HEK293T (cell line): ENCODE data around the gene CEP95.
"Not testable (repeated sequence)": the region's sequence is repeated elsewhere in the genome, so short reads cannot be mapped to it uniquely, and the experiment has no call there.

Source experiments
- BHLHE40 ChIP-seq: fragments of 450-650 bp; IDR thresholded peaks from 2 replicates; pipeline ENCODE4 v1.6.1; 2016; ENCODE audit warnings: mild to moderate bottlenecking, moderate library complexity, borderline replicate concordance
- FOXA1 ChIP-seq: fragments of 450-650 bp; IDR thresholded peaks from 2 replicates; pipeline ENCODE4 v1.6.1; 2016; ENCODE audit warnings: mild to moderate bottlenecking
- FOXM1 ChIP-seq: fragments of 450-650 bp; IDR thresholded peaks from 2 replicates; pipeline ENCODE4 v1.6.1; 2017; ENCODE audit warnings: mild to moderate bottlenecking, borderline replicate concordance
- LEF1 ChIP-seq: fragments of 450-650 bp; IDR thresholded peaks from 2 replicates; pipeline ENCODE4 v1.6.1; 2017; ENCODE audit warnings: mild to moderate bottlenecking, borderline replicate concordance
- SP1 ChIP-seq: fragments of 450-650 bp; IDR thresholded peaks from 2 replicates; pipeline ENCODE4 v1.6.1; 2017

- TF ChIP-seq LEF1, SP1, BHLHE40, FOXA1, FOXM1: not testable (repeated sequence)
Measured at GRCh38 chr17:64495300-64495699, 11.5 kb upstream of the CEP95 start.
